Metanephros (tissue), 2 donors: ENCODE results near the gene EDA2R. TPM values are rescaled to one million over a fixed set of nuclear protein-coding genes. Genes with fewer than 3 reads are reported as not detected.

ENCODE experiments used
- small RNA-seq: library from RNA; depleted of rRNA; stranded (forward); fragments of <200 nt; gene quantifications from one replicate; pipeline ENCODE3, GENCODE V24; 2014; ENCODE audit warnings: low replicate concordance
- total RNA-seq: library from RNA; depleted of rRNA; stranded (reverse); fragments of >200 nt; gene quantifications from one replicate; pipeline ENCODE4 v1.2.3, GENCODE V29; 2014

Gene EDA2R, protein sequence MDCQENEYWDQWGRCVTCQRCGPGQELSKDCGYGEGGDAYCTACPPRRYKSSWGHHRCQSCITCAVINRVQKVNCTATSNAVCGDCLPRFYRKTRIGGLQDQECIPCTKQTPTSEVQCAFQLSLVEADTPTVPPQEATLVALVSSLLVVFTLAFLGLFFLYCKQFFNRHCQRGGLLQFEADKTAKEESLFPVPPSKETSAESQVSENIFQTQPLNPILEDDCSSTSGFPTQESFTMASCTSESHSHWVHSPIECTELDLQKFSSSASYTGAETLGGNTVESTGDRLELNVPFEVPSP
- 0.58 TPM for total RNA-seq

GRCh38 chrX:66638591-66639500 lies at the start of gene EDA2R:
Gene EDA2R (minus strand): TSS chrX:66639078. CDS start chrX:66616020, 23,058 bp downstream.

Small RNA genes lying within 50 kb of the gene (small RNA-seq; reads per million reads assigned to genes)
- gene RNU6-394P = not detected
